ENCODE measurements around the gene RNF169.
"Not testable (repeated sequence)": the region's sequence is repeated elsewhere in the genome, so short reads cannot be mapped to it uniquely, and the experiment has no call there.

The RNF169 gene

DNA sequence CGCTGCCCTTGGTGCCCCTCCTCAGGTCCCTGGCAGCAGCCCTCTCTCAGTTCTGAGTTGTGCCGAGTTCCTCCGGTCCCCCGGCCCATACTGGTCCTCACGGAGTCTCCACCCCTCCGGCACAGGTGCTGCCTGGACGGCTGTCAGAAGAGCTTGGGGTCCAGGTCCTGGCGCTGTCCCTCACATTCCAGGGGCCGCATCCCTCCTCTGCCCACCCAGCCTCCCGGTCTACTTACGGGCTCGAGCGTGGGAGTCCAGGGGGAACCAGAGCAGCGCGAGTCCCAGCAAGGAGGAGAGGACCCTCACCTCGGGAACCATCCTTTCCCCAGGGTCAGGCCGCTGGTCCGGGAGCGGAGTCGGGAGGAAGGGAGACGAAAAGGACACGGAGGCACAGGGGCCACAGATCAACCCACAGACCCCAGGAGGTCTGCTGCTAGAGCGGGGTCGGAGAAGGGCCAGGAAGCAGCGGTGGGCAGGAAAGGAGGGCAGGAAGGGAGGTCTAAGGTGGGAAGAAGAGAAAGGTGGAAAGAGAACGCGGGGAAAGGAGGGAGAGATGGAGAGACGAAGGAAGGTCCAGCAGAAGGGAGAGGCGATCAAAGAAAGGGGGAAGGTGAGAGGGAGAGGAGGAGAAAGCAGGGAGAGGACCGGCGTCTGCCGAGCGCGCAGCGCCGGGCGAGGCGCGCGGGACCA, 17.9 kb upstream of the RNF169 start:
- DNase-seq = no peak

GRCh38 chr11:74731301-74732094, 17.2 kb upstream of the RNF169 start, which contains the start of gene CHRDL2:
CHRDL2 (minus strand) TSS chr11:74731426; CDS start chr11:74730888, 538 bp downstream.
- no peak for DNase-seq

DNA sequence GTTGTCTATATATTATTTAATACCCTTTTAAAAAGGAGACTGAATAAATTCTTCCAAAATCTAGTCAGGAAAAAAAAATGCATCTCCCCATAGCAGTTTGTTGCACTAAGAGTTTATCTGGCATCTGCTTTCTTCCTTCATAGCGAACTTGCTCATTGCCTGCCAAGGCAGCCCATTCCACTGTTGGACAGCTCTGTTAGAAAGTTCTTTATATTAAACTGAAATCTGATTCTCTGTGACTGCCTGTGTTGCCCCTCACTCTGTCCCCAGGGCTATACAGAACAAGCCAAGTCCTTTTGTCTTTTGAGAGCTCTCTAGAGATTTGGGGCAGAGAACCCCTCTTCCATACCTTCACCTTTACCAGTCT, 14.1 kb upstream of the RNF169 start:
- no peak for DNase-seq

GRCh38 chr11:74735365-74735928, 13.2 kb upstream of the RNF169 start:
- no peak for DNase-seq

- DNase-seq = no peak
These were observed 12.6 kb upstream of the RNF169 start for GRCh38 chr11:74736031-74736430.

- DNase-seq = peak; percentile 24
These were observed 8.9 kb upstream of the RNF169 start for GRCh38 chr11:74739546-74740270.

GRCh38 chr11:74742070-74742469, 6.6 kb upstream of the RNF169 start:
- DNase-seq = no peak

- DNase-seq = no peak
These were observed 5.0 kb upstream of the RNF169 start for GRCh38 chr11:74743640-74744039.

GRCh38 chr11:74744277-74744676, 4.4 kb upstream of the RNF169 start:
- DNase-seq = no peak

DNA sequence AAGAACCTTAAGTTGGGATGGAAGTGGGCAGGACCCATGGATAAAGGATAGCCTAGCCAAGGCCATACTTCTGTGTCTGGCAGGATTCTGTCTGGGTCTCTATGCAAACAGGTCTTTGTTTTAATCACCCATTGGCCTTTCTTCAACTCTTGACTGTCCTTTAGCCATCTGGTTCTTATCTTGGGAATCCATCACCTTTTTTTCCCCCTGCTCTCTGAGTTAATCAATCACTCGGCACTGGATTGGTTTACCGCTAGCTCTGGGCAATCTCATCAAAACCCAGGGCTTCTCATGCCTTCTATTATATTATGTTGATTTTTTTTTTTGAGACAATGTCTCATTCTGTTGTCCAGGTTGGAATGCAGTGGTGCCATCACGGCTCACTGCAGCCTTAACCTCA, 1.8 kb upstream of the RNF169 start:
- DNase-seq = no peak

- DNase-seq = no peak
These were observed 697 bp downstream of the RNF169 start for GRCh38 chr11:74749127-74749964.

DNA sequence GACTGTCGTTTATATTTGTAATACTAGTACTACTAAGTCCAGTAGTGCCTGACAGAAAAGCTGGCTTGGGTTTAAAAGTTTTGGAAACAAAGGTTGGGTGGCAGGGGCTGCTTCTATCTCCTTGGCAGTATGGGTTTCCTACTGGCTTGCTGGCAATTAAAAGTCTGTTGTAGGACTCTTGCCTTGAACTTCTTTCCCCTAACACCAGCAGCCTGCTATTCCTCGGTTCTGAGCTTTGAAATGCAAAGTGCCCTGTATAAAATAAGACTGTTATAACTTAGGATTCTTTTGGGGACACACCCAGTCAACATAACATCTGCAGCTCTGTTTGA, 1.3 kb downstream of the RNF169 start:
- DNase-seq = no peak

DNA sequence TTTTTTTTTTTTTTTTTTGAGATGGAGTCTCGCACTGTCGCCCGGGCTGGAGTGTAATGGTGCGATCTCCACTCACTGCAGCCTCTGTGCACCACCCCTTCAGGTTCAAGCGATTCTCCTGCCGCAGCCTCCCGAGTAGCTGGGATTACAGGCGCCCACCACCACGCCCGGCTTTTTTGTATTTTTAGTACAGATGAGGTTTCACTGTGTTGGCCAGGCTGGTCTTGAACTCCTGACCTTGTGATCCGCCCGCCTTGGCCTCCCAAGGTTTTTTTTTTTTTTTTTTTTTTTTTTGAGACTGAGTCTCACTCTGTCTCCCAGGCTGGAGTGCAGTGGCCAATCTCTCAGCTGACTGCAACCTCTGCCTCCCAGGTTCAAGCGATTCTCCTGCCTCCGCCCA, 1.9 kb downstream of the RNF169 start:
- not testable (repeated sequence) for DNase-seq

DNA sequence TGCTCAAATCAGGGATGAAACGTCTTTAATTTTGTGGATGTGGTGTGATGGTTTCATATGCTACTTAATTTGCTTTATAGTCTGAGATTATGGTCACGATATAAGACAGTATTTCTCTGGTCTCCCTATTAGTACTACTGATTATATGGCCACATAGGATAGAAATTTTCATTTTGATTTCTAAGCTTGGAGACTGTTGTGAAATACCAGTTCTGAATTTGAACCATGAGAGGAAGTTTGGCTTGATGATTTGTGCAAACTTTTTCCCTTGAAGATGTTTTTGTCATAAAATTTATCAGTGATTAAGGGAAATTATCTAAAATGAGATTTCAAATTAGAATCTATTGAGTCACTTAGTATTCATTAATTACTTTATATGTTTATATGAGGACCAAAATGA, 2.7 kb downstream of the RNF169 start:
- no peak for DNase-seq

GRCh38 chr11:74754507-74755252, 6.0 kb downstream of the RNF169 start:
- DNase-seq = no peak

GRCh38 chr11:74755395-74755995, 6.8 kb downstream of the RNF169 start:
- no peak for DNase-seq

GRCh38 chr11:74756571-74756970, 7.9 kb downstream of the RNF169 start:
- no peak for DNase-seq

GRCh38 chr11:74766905-74767304, 18.3 kb downstream of the RNF169 start:
- no peak for DNase-seq

GRCh38 chr11:74768172-74768651, 19.6 kb downstream of the RNF169 start:
- not testable (repeated sequence) for DNase-seq

- DNase-seq = no peak
These were observed 20.5 kb downstream of the RNF169 start for GRCh38 chr11:74769055-74769707.

DNA sequence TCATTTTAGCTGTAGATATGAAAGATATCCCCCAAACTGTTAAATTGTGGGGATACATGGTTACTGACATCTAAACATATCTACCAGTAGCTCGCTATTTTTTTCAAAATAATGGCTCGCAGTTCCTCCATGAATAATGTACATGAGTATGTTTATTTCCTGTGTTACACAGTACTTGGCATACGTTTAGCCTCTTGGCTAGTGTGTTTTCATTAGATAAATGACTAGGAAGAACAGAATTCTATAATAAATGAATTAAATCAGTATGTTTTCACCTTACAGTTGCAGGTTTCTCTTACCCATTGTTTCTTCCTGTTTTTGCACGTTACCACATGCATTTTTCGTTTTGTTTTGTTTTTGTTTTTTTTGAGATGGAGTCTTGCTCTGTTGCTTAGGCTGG, 21.8 kb downstream of the RNF169 start:
- DNase-seq = no peak
